OCI-LY7 (cell line): ENCODE data around the gene CCDC122. TPM values are rescaled to one million over a fixed set of nuclear protein-coding genes. Genes with fewer than 3 reads are reported as not detected.

Experiments used
- BruUV-seq: library from RNA; stranded (reverse); fragments of 400-500 nt; replicated peaks from 2 replicates; lab custom pipeline; 2021; lab: Mats Ljungman, UMichigan
- CTCF ChIA-PET: fragments of 300-600 bp; sonication (Branson Sonifier 250); formaldehyde crosslinking; loops from one replicate; lab custom pipeline; 2022; ENCODE audit warnings: antibody characterized with exemption; ENCODE audit not compliant: unreplicated experiment; lab: Charles Lee
- POLR2A ChIA-PET: fragments of 300-600 bp; sonication (Branson Sonifier 250); formaldehyde crosslinking; loops from one replicate; lab custom pipeline; 2022; ENCODE audit warnings: antibody characterized with exemption; lab: Charles Lee
- DNase-seq: peaks from one replicate; pipeline ENCODE4 v3.0.0-alpha.2; 2015; ENCODE audit warnings: low spot score
- H2AFZ ChIP-seq: fragments of 200-600 bp; sonication (generic), shearing (Covaris generic); 2 replicates; pipeline ENCODE4 v1.6.1; 2014; ENCODE audit warnings: mild to moderate bottlenecking, antibody characterized with exemption, low read length, moderate library complexity
- H3K27ac ChIP-seq: fragments of 200-600 bp; sonication (generic); 2 replicates; pipeline ENCODE4 v1.5.1; 2014; ENCODE audit warnings: mixed run types, low read depth, mild to moderate bottlenecking, moderate library complexity, low read length, inconsistent platforms; ENCODE audit not compliant: poor library complexity, severe bottlenecking
- H3K36me3 ChIP-seq: fragments of 200-600 bp; sonication (generic); 2 replicates; pipeline ENCODE4 v1.6.1; 2014; ENCODE audit warnings: mild to moderate bottlenecking, antibody characterized with exemption, low read length, moderate library complexity, mixed read lengths; ENCODE audit not compliant: insufficient read depth
- H3K4me1 ChIP-seq: fragments of 200-600 bp; sonication (generic); 2 replicates; pipeline ENCODE4 v1.5.1; 2014; ENCODE audit warnings: mild to moderate bottlenecking, low read length; ENCODE audit not compliant: insufficient read depth, poor library complexity, severe bottlenecking
- H3K4me2 ChIP-seq: fragments of 200-600 bp; sonication (generic); 2 replicates; pipeline ENCODE4 v1.6.1; 2014; ENCODE audit warnings: mild to moderate bottlenecking, low read length
- H3K4me3 ChIP-seq: fragments of 200-600 bp; sonication (generic); 2 replicates; pipeline ENCODE4 v1.5.1; 2014; ENCODE audit warnings: mild to moderate bottlenecking, low read depth, low read length; ENCODE audit not compliant: poor library complexity, severe bottlenecking
- H3K79me2 ChIP-seq: fragments of 200-600 bp; sonication (generic); 2 replicates; pipeline ENCODE4 v1.6.1; 2016; ENCODE audit warnings: low read depth, mild to moderate bottlenecking, low read length, moderate library complexity, mixed read lengths; ENCODE audit not compliant: insufficient read depth
- H3K9me2 ChIP-seq: fragments of 200-600 bp; sonication (generic); 2 replicates; pipeline ENCODE4 v1.6.1; 2016; ENCODE audit warnings: mild to moderate bottlenecking, low read length, mixed read lengths; ENCODE audit not compliant: insufficient read depth
- H3K9me3 ChIP-seq: fragments of 200-600 bp; sonication (generic); 2 replicates; pipeline ENCODE4 v1.6.1; 2014; ENCODE audit warnings: mild to moderate bottlenecking, mixed run types, low read length, mixed read lengths
- H4K20me1 ChIP-seq: fragments of 200-600 bp; sonication (generic); 2 replicates; pipeline ENCODE4 v1.6.1; 2014; ENCODE audit warnings: mild to moderate bottlenecking, antibody characterized with exemption, low read length, moderate library complexity, mixed read lengths; ENCODE audit not compliant: insufficient read depth
- CTCF ChIP-seq: fragments of 200-600 bp; sonication (generic); conservative IDR thresholded peaks from 2 replicates; pipeline ENCODE4 v1.5.1; 2014; ENCODE audit warnings: mild to moderate bottlenecking, antibody characterized with exemption, low read length, moderate library complexity, mixed read lengths
- EZH2phosphoT487 ChIP-seq: fragments of 200-600 bp; sonication (generic); IDR thresholded peaks from 2 replicates; pipeline ENCODE4 v1.6.1; 2018; ENCODE audit warnings: low read depth, borderline replicate concordance, mild to moderate bottlenecking, mixed run types, antibody characterized with exemption, low read length, moderate library complexity, mixed read lengths
- intact Hi-C: fragments of 100-400 bp; cut with micrococcal nuclease; formaldehyde crosslinking; loops from one replicate; pipeline ENCODE4 v1.10.0; 2022; ENCODE audit not compliant: unreplicated experiment
- total RNA-seq, 2 experiments: library from RNA; depleted of rRNA in 1 of 2; stranded (reverse); fragments of >200 nt in 1 of 2; shearing (Covaris generic) in 1 of 2; gene quantifications; 2 replicates each; pipeline ENCODE4 v1.2.3, GENCODE V29; 2014 to 2022

CCDC122 gene
- total RNA-seq, 2 experiments from 2014 or later: 4.6 to 21.6 TPM

- no peaks in the 10 kb centered on the region for H3K9me2 ChIP-seq
- H3K9me3 ChIP-seq: no peaks in the 10 kb centered on the region
- intact Hi-C loops: loop anchor here (2.0 to 10.0 kb wide), 4 partner anchors 142 to 1067 kb away; no protein-coding TSS in a partner anchor
- no peak overlapping the region for H3K4me2 ChIP-seq
- H4K20me1 ChIP-seq: no peaks in the 10 kb centered on the region
- H3K4me1 ChIP-seq: no peaks in the 10 kb centered on the region
- no TSS peak for BruUV-seq
- DNase-seq: peak; percentile 74
- POLR2A ChIA-PET: interaction anchor here (0.5 to 1.0 kb wide), 2 partner anchors 26 to 209 kb away, joined by 3 to 4 read pairs; partner anchors contain the start of genes CCDC122 and LACC1
- H2AFZ ChIP-seq: no peak overlapping the region
- CTCF ChIA-PET: no interaction called here
- no peaks in the 10 kb centered on the region for H3K36me3 ChIP-seq
- H3K4me3 ChIP-seq: no peak overlapping the region
- no peak overlapping the region for H3K27ac ChIP-seq
- H3K79me2 ChIP-seq: no peaks in the 10 kb centered on the region
- TF ChIP-seq EZH2phosphoT487 (no peak), CTCF (peak; percentile 91)
Measured at GRCh38 chr13:43905435-43906031, 26.0 kb upstream of the CCDC122 start.

- Histone ChIP-seq H3K9me3 (no peaks in the 10 kb centered on the region), H3K4me3 (no peak overlapping the region), H3K79me2 (no peaks in the 10 kb centered on the region), H3K4me1 (no peaks in the 10 kb centered on the region), H3K9me2 (no peaks in the 10 kb centered on the region), H2AFZ (no peak overlapping the region), H3K27ac (no peak overlapping the region), H3K36me3 (peaks cover 7% of the 10 kb centered on the region; the same call in 1 of the 2 replicates), H3K4me2 (no peak overlapping the region), H4K20me1 (no peaks in the 10 kb centered on the region)
- no peak for DNase-seq
- POLR2A ChIA-PET: interaction anchor here (1.2 kb wide), 1 partner anchor 17 kb away, joined by 4 read pairs; the partner anchor contains the start of genes CCDC122 and LACC1
- TF ChIP-seq EZH2phosphoT487 (no peak), CTCF (no peak)
- no TSS peak for BruUV-seq
- intact Hi-C loops: no loop called here
- CTCF ChIA-PET: no interaction called here
Measured at GRCh38 chr13:43895940-43896339, 16.4 kb upstream of the CCDC122 start.

- peak; percentile 18 for DNase-seq
- ChIA-PET CTCF (no interaction called here), POLR2A (interaction anchor here (0.6 to 0.7 kb wide), 4 partner anchors 12 to 882 kb away, joined by 3 to 4 read pairs (median 4); no protein-coding TSS in a partner anchor)
- no TSS peak for BruUV-seq
- Histone ChIP-seq H3K4me2 (no peak overlapping the region), H4K20me1 (no peaks in the 10 kb centered on the region), H3K4me3 (no peak overlapping the region), H3K36me3 (peaks cover 7% of the 10 kb centered on the region; the same call in 1 of the 2 replicates), H3K9me3 (no peaks in the 10 kb centered on the region), H3K79me2 (no peaks in the 10 kb centered on the region), H2AFZ (no peak overlapping the region), H3K9me2 (no peaks in the 10 kb centered on the region), H3K27ac (no peak overlapping the region), H3K4me1 (no peaks in the 10 kb centered on the region)
- intact Hi-C loops: no loop called here
- TF ChIP-seq EZH2phosphoT487 (no peak), CTCF (peak; percentile 70)
Measured at GRCh38 chr13:43894438-43894837, 14.9 kb upstream of the CCDC122 start.
